Fibroblast of upper back skin (primary cell): ENCODE data around the gene PTPN20.
"Not testable (repeated sequence)": the region's sequence is repeated elsewhere in the genome, so short reads cannot be mapped to it uniquely, and the experiment has no call there.

Experiments
- DNase-seq: peaks from one replicate; pipeline ENCODE4 v3.0.0-alpha.2; 2013

Gene PTPN20

DNA sequence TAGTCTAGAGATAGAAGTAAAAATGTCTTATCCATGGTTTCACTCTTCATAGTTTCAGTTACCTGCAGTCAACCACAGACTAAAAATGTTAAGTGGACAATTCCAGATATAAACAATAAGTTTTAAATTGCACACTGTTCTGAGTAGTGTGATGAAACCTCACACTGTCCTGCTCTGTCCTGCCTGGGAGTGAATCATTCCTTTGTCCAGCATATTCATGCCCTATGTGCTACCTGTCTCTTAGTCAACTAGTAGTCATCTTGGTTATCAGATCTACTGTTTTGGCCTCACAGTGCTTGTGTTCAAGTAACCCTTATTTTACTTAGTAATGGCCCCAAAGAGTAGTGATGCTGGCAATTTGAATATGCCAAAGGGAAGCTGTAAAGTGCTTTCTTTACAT lies 49.5 kb downstream of the PTPN20 start:
- DNase-seq, result not testable (repeated sequence)

DNA sequence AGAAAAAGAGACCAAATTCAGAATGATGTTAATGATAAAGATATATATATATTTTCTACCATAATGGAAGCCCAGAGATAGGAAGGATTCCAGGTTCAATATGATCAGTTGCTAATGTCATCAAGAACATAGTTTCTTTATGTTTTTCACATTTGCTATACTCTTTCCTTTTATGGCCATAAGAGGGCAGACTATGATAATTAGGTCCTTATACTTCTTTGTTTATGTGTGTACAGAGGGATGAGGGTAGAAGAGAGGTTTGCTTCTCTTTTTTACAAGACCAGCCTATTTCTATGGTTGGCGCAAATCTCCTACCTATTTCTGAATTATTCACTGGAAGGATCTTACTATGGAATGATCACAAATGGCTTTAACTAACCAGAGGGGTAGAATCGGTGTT lies 52.1 kb downstream of the PTPN20 start:
- DNase-seq, result not testable (repeated sequence)

DNA sequence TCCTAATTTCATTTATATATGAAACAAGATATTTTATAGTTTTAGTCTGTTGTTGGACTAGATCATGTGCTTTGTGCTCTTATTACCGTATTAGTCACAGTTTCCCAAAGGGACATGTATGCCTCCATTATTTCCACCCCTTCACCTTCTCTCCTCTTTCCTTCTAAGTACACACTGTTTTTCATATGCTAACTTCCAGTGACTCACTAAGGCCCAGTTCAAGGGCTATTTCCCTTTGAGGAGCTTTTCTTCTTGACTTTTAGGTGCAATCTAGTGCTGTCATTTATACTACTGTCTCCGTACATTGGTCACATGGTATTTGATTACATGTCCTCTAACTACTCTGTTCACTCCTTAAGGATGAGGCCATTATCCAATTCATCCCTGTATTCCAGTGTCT lies 55.8 kb downstream of the PTPN20 start:
- DNase-seq, result not testable (repeated sequence)

DNA sequence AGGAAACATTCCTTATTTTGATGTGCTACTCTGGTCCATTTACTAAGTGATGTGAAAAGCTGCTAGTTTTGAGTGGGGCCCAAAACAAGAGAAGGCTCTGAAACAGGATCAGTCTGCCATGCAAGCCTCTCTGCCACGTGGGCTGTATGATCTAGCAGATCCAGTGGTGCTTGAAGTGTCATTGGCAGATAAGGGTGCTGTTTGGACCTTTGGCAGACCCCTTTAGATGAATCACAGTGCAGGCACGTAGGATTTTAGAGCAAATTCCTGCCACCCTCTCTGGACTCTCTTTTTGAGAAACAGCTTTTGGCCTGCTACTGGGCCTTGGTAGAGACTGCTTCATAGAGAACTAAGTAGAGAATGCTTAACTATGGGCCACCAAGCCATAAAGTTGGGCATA lies 69.0 kb downstream of the PTPN20 start:
- not testable (repeated sequence) for DNase-seq

DNA sequence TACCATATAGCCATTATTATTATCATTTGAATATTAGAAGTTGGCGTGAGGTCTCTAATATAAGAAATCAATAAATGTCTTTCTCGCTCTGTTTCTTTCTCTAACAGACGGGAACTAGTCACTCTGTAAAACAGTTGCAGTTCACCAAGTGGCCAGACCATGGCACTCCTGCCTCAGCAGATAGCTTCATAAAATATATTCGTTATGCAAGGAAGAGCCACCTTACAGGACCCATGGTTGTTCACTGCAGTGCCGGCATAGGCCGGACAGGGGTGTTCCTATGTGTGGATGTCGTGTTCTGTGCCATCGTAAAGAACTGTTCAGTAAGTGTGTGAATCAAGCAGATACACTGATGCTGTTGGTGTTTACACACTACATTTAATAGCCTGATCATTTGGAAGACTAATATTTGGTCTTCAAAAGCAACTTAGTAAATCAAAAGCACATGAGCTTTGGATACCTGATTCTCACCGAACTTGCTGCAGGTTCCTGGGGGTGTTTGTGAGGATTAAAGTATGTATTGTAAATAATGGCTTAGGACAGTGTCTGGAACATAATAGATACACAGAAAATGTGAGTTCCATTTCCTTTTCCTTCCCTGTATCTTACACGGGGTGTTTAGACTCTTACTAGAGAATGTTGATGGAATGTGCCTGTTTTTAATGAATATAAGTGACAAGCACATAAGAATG lies 76.2 kb downstream of the PTPN20 start:
- not testable (repeated sequence) for DNase-seq

DNA sequence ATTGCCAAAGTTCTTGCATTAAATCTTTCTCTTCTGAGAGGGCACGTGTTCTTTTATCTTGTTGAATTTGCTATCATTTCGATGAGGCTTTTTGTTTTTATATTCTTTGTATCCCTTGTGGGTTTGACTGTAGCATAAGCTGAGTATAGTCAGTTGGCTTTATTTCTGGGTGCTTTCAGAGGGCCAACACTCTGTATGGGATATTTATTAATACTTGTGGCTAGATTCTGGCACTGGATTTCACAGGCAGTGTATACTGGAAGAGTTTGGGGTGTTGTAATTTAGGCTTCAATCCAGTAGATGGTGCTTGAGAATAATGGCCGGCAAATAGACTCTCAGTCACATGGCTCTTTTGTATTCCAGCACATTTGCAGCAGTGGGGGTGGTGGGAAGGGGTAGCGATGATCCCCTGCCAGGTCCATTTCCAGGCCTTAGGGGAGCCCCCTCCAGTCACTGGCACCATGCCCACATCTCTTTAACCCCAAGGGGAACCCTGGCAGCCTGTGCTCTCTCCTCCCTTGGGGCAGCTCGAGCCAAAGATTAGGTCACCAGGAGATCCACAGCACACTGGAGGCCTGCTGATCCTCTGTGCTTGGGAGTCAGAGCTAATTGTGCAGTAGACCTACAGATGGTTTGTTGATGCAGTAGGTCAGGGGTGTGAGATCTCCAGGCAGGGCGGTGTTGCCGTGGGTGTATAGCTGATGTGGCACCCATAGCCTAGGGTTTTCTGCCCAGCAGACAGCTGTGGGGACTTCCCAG lies 81.8 kb downstream of the PTPN20 start:
- peak; percentile 41 for DNase-seq

DNA sequence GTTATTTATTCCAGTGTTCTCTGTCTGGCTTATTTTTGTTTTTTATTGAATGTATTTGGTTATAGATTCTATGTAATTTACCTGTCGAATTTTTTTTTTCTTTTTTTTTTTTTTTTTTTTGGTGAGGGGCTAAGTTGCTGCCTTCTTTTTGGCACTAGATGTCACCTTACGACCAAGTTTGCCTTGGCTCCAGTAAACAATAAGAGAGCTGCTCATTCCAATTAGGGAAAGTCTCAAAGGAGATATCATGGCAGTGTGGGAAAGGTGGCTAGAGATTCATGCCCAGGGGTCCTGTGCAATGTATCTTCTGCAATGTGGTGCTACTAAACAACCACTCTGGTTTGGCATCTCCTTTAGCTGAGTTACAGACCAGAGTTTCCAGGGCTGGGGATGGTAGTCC lies 84.0 kb downstream of the PTPN20 start:
- no peak for DNase-seq

DNA sequence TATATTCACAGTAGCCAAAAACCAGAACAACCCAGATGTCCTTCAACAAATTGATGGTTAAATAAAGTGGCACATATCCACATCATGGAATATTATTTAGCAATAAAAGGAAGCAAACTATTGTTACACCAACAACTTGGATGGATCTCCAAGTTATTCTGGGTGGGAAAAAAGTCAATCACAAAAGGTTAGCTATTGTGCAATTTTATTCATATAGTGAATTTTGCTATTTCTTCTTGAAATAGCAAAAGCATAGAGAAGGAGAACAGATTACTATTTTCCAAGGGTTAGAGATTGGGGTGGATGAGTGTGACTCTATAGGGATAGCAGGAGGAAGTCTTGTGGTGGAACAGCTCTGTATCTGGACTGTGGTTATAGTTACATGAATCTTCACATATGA lies 87.0 kb downstream of the PTPN20 start:
- no peak for DNase-seq

DNA sequence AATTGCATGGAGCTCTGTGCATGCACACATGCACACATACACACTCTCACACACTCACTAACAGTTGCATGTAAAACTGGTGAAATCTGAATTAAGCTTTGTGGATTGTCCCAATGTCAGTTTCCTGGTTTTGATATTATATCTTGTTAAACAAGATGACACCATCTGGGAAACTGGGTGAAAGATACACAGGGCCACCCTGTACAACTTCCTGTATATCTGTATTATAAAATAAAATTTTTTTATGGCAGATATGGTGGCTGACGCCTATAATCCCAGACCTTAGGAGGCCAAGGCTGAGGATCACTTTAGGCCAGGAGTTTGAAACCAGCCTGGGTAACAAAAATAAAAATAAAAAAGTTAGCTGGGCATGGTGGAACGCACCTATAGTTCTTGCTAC lies 87.4 kb downstream of the PTPN20 start:
- no peak for DNase-seq

DNA sequence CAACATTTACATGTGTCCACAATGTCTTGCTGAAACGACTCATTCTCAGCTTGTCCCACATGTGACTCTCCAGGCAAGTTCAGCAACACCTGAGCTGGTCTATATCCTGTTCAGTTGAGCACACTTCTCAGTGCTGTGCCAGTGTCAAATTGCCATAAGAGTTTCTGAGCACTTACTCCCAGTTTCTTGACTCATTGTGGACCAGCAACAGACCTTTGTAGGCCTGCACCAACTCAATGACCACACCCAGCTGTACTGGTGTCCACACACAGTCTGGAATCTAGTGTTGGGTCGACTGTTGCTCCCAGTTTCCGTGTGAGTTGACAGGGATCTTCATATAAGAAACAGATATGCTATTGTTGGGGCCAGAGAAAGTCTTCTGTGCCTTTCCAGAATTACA lies 88.0 kb downstream of the PTPN20 start:
- DNase-seq, result no peak

DNA sequence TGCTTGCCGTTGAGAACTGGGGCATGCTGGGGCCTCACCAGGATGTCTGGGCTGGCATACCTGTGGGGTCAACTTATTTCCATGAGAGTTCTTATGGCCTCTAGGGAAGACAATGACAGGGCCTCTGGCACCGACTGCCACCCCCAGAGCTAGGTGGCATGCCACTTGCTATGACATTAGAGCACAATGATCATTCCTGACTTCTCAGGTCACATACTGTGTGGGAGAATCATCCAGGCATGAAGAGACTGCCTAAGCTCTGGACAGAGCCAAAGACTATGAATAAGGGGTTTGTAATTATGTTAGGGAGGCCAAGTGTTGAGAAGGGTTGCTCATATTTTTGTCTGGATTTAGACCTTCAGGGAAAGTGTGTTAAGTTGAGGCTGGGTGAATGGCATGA lies 97.5 kb downstream of the PTPN20 start:
- DNase-seq, result no peak

DNA sequence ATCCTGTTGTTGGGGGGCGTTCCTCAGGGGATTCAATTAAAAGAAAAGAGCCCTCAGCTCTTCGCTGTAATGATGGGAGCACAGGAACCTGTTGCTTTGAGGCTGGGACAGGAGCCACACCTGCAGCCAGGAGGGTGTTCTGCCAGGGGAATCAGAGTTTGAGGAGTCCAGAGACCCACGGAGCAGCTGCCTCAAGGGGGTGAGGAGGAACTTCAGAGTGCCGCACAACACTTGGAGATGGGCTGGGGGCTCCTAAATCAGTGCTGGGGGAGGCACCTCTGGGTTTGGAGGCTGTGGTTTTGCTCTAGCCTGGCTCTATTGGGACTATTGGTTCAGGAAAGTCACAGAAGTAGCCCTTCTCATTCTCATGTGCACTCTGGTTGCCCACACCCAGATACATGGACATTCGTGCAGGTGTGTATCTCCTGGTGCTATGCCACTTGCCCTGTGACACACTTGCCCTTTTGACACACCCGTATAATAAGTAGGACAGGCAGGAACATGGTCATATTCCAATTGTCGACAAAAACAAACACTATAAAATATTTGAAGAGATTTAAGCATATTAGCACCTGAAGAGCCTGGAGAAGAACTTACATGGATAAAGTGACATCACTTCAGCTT lies 98.1 kb downstream of the PTPN20 start:
- DNase-seq, result no peak

DNA sequence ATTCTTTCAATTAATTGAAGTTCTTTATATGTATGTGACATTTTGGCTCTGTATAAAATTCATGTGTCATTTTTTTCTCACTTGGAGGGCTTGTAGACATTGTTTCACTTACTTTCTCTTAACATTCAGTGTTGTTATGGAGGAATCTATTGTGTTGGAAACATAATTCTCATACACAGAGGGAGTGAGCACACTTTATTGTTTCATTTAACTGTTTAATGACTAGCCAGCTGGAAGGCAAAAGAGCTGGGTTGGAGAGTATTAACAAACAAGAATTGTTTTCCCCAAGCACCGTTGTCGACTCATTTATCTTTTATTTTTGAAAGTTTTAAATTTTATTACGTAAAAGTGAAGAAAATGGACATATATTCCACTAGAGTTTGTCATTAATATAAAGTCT lies 98.8 kb downstream of the PTPN20 start:
- no peak for DNase-seq

DNA sequence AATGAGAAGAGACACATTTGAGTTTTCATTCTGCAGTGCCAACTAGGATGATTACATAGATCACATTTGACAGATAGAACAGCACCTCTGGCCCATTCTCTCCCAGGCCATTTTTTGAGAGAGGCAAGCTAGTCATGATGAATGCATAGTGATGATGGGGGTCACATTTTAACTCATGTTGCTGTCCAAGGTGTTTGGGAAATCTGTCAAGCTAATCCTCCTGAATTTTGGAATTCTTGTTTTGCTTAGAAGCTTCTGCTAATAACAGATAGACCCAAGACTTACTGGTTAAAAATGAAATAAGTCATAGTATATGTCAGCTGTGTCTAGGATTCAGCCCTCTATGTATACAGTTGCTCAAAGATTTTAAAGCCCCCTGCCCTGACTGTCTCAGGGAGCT lies 101.0 kb downstream of the PTPN20 start:
- DNase-seq, result no peak

DNA sequence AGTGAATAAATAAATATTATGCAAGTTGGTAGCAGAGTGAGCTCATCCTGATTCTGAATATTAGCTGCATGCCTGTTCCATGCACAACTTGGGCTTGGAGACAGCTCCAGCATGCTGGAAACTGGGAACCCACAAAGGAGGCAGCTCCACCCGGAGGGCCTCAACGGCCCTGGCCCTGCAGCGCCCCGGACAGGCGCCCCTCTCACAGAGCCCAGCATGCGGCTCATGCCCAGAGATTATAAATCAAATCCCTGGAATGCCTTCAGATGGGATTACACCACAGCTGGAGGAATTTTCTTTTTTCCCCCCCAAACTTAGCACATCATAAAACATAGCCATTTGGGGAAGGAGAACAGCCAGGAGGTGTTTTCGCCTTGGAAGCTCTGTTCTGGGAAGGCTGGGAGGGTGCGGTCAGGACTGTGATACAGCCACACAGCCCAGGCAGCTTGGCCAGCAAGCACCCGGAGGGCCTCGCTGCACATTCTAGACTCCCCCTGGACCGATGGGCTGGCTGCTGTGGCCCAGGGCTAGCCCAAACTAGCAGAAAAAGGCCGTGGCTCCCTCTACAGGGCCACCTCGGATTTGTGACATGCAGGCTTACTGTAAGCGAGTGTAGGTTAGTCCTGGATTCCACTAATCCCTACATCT lies 102.4 kb downstream of the PTPN20 start:
- no peak for DNase-seq

DNA sequence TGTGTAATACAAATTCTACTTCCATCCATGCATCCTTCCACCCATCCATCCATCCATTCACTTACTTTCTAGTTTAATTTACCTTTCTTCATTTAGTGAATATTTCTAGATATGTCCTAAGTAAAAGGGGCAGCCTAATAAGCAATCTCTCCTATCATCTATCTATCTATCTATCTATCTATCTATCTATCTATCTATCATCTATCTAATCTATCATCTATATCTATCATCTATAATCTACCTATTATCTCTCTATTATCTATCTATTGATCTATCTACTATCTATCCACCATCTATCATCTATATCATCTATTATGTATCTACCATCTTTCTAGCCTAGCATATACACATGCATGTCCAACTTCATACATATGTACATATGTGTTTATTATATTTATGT lies 104.2 kb downstream of the PTPN20 start:
- no peak for DNase-seq

DNA sequence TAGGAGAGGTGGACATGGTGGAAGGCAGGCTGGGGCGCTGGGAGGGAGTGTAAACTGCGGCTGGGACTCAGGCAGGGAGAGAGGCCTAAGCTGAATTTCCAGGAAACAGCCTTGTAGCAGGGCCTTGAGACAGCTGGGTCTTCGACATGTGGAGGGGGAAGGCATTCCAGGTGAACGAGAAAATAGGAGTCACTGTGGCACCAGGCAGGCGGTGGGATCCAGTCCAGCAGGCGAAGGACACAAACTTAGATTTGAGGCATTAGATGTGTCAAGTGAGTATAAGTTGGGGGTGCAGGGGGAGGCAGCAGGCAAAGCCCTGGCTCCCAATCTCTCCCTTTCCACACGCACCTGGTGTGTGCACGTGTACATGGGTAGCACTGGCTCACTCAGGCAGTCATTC lies 105.3 kb downstream of the PTPN20 start:
- DNase-seq, result no peak

DNA sequence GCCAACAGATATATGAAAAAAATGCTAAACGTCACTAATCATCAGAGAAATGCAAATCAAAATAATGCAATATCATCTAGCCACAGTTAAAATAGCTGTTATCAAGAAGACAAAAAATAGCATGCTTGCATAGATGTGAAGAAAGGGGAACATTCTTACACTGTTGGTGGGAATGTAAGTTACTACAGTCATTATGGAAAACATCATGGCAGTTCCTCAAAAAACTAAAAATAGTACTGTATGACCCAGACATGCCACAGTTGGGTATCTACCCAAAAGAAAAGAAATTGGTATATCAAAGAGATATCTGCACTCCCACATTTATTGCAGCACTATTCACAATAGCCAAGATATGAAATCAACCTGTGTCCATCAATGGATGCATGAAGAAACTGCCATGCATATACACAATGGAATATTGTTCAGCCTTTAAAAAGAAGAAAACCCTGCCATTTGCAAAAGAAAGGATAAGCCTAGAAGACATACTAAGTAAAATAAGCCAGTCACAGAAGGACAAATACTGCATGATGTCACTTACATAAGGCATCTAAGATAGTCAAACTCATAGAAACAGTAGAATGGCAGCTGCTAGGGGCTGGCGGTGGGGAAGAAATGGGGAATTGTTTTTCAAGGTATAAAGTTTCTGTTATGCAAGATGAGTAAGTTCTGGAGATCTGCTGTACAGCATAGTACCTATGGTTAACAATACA lies 107.0 kb downstream of the PTPN20 start:
- no peak for DNase-seq

DNA sequence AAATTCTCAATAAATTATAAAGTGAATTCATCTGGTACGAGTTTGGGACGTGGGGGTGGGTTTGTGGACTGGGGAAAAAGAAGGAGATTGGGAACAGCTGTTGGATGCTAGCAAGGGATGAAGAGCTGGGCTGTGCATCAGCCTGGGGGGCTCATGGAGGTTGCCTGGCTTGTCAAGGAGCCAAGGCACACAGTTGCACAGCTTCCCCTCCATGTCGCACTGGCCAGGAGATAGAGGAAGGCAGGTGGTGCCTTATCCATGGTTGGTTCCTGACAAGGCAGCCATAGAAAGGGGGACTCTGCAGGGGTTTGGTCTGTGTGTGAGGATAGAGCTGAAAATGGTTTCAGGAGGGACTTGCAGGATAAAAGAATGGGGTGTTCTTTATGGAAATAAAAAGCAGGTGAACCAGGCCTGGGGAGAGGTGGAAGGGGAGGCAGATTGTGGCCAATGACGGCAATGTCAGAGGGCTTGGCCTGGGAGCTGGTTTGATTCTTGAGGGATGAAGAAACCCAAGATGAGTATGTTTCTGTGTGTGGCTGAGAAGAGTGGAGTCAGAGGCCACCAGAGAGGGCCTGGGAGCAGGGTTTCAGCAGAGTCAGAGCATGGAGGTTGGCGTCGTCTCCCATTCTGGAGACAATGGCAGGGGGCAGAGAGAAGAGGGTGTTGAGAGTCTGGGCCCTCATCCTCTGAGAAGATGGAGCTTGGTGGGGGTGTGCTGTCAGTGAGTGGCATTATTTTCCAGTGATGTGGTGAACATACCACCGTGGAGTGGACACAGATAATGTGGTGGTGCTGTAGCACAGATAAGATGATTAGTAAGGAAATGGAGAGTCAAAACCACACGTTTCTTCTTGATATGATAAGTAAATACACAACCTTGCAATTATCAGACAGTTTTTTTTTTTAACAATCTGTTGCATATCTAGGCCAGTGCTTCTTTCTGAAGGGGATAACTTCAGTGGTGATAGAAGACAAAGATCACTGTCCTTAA lies 108.2 kb downstream of the PTPN20 start:
- no peak for DNase-seq

DNA sequence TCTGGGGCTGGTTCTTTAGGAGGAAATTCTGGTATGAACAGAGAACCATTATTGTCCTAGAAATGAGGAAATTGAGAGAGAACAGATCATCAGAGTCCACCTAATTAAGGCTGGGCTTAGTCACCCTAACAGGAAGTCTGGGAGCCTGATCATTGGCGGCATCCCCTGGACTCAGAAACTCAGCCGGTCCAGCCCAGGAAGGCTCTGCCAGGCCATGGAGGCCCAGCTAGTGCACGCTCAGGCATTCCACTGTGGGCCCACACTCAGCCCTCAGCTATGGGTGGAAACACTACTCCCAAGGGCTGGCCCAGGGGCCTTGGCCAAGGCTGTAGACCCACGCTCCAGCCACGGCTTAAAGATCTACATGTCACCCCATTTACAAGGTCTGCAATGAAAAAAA lies 109.2 kb downstream of the PTPN20 start:
- DNase-seq, result peak; percentile 48

DNA sequence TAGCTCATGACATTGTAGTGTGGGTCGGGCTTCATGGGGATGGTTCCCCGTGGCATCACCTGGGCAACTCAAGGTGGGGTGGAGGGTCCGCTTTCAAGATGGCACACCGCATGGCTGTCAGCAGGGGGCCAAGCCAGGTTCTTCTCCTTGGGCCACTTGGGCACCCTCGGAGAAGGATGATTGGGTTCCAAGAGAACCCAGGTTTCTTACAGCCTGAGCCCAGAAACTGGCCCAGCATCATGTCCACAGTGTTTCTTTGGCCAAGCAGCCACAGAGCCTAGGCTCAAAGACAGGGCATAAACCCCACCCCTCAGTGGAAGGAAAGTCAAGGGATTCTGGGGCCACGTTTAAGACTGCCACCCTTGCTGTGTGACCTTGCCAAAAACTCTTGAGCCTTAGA lies 110.6 kb downstream of the PTPN20 start:
- no peak for DNase-seq
